Measurements from ENCODE around the gene ZNF486.
"Not testable (repeated sequence)": the region's sequence is repeated elsewhere in the genome, so short reads cannot be mapped to it uniquely, and the experiment has no call there.

The ZNF486 gene

GRCh38 chr19:20182222-20182785 lies 15.3 kb downstream of the ZNF486 start:
- TF ChIP-seq CTCF (IDR thresholded peaks at IDR 0.05; ENCODE audit: extremely low read depth, insufficient read depth, missing control alignments): no peak
- in situ Hi-C loops (cut with MboI; ENCODE audit: low pct_unique_long_range_greater_than_20kb, low sequenced_read_pairs, unreplicated experiment): no loop called here

GRCh38 chr19:20186174-20186573 lies 19.2 kb downstream of the ZNF486 start:
- no peak for DNase-seq (ENCODE audit: low spot score)
- no peak for TF ChIP-seq CTCF (IDR thresholded peaks at IDR 0.05; ENCODE audit: extremely low read depth, insufficient read depth, missing control alignments)
- in situ Hi-C loops (cut with MboI; ENCODE audit: low pct_unique_long_range_greater_than_20kb, low sequenced_read_pairs, unreplicated experiment): no loop called here

More at GRCh38 chr19:20182222-20182785, 15.3 kb downstream of the ZNF486 start:
- DNase-seq (ENCODE audit: low spot score): no peak

GRCh38 chr19:20197747-20198146 lies 30.7 kb downstream of the ZNF486 start:
- DNase-seq (ENCODE audit: low spot score): no peak
- in situ Hi-C loops (cut with MboI; ENCODE audit: low pct_unique_long_range_greater_than_20kb, low sequenced_read_pairs, unreplicated experiment): no loop called here
- no peak for TF ChIP-seq CTCF (IDR thresholded peaks at IDR 0.05; ENCODE audit: extremely low read depth, insufficient read depth, missing control alignments)

- DNase-seq (ENCODE audit: low spot score): no peak
- in situ Hi-C loops (cut with MboI; ENCODE audit: low pct_unique_long_range_greater_than_20kb, low sequenced_read_pairs, unreplicated experiment): no loop called here
- TF ChIP-seq CTCF (IDR thresholded peaks at IDR 0.05; ENCODE audit: extremely low read depth, insufficient read depth, missing control alignments): no peak
Measured at GRCh38 chr19:20209051-20209450, 42.0 kb downstream of the ZNF486 start.

- in situ Hi-C loops (cut with MboI; ENCODE audit: low pct_unique_long_range_greater_than_20kb, low sequenced_read_pairs, unreplicated experiment); DNase-seq (ENCODE audit: low spot score): not testable (repeated sequence)
Measured at GRCh38 chr19:20214366-20214765, 47.4 kb downstream of the ZNF486 start.

- DNase-seq (ENCODE audit: low spot score): not testable (repeated sequence)
Measured at GRCh38 chr19:20221605-20222004, 54.6 kb downstream of the ZNF486 start.

GRCh38 chr19:20233105-20233504 lies 66.1 kb downstream of the ZNF486 start:
- TF ChIP-seq CTCF (IDR thresholded peaks at IDR 0.05; ENCODE audit: extremely low read depth, insufficient read depth, missing control alignments): no peak
- in situ Hi-C loops (cut with MboI; ENCODE audit: low pct_unique_long_range_greater_than_20kb, low sequenced_read_pairs, unreplicated experiment): loop anchor here (25.0 kb wide), 1 partner anchor 696 kb away; the partner anchor contains the start of genes CILP2 and YJEFN3
- no peak for DNase-seq (ENCODE audit: low spot score)

More at GRCh38 chr19:20221605-20222004, 54.6 kb downstream of the ZNF486 start:
- in situ Hi-C loops (cut with MboI; ENCODE audit: low pct_unique_long_range_greater_than_20kb, low sequenced_read_pairs, unreplicated experiment): not testable (repeated sequence)

GRCh38 chr19:20235156-20235555 lies 68.1 kb downstream of the ZNF486 start:
- in situ Hi-C loops (cut with MboI; ENCODE audit: low pct_unique_long_range_greater_than_20kb, low sequenced_read_pairs, unreplicated experiment): loop anchor here (25.0 kb wide), 1 partner anchor 698 kb away; the partner anchor contains the start of genes CILP2 and YJEFN3
- DNase-seq (ENCODE audit: low spot score): no peak
- no peak for TF ChIP-seq CTCF (IDR thresholded peaks at IDR 0.05; ENCODE audit: extremely low read depth, insufficient read depth, missing control alignments)

Data from GM13977 (cell line).